RKO (cell line): ENCODE results near the gene ELOVL3.

Experiments used
- DNase-seq: peaks from one replicate; pipeline ENCODE4 v3.0.0-alpha.2; 2016; ENCODE audit warnings: low spot score

Gene ELOVL3

DNA sequence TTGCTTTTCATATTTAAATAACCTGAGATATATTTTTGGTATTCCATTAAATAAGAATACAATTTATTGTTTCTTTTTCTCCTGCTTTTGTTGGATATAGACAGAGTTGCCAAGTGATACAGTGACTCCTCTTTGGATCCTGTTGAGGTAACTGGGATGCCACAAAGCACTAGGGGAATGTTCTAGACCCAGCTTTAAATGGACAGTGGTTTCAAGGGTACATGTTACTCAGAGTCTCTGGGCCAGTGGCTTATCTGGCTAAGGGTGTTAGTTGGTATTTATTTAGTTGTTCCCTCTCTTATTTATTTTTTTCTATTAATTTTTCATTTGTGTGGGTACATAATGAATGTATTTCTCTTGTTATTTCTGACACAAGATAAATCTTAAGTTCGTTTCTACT is 28.3 kb downstream of the ELOVL3 start:
- DNase-seq = no peak

DNA sequence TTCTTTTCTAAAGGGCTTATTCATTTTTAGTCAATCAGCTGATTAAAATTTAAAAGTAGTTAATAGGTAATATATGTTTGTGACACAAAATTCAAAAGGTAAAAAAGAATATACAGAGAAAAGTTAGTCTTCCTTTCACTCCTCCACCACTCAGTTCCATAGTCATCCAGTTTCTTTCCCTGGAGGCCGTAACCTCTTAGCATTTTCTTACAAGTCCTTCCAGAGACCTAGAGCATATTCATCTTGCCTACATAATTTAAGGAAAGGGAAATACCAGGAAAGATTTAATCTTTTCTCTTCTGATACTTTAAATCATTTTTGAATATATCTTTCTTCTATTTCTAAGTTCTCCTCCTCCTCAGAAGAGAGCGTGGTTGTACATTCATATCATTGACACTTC is 29.3 kb downstream of the ELOVL3 start:
- DNase-seq = no peak

DNA sequence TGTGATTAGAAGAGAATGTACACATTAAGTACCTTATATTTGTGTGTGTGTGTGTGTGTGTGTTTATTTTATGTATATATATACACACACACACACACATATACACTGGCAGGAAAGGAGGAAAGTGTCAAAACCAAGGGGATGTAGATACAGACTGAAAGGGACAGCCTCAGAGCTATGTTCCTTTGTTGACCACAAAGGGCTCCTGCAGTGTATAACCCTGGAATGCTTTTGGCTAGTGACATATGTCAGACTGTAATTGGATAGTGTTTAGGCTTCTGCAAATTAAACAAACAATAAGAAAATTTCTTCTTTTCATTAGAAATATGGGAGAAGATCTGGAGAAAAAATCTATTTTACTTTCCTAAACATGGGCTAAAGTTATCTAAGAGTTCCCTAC is 35.1 kb downstream of the ELOVL3 start:
- no peak for DNase-seq

DNA sequence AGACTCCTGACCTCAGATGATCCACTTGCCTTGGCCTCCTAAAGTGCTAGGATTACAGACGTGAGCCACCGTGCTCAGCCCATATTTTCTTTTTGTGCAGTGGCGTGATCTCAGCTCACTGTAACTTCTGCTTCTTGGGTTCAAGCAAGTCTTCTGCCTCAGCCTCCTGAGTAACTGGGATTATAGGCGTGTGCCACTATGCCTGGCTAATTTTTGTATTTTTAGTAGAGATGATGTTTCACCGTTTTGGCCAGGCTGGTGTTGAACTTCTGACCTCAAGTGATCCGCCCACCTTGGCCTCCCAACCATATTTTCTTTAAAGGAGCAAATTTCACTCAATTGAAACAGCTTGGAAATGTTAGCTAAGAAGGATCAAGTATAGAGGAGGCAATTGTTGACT is 35.7 kb downstream of the ELOVL3 start:
- DNase-seq = no peak

DNA sequence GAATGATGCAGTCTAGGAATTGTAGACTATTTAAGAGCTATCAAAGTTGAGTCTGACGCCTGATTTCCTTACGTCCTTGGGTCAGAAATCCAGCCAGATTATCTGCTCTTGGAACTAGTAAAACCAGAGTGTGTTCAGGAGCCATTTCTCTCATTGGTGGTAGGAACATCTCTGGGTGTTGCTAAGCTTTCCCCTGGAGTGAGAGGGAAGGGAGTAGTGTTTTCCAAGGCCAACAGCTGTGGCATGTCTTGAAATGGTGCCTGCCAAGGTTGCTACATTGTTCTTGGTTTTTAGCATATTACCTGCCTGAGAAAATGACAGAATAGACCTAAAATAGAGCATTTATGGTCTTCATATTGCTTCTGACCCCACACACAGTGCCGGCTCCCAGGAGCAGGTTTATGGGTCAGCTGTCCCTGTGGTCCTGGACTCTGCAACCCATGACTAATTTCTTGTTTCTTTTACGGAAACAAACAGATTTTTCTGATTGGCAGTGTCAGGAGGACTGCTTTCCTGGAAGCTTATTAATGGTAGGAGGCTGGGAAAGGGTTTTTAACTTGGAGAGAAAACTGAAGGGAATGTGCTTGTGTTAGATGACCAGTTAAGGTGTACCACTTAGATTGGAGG is 36.8 kb downstream of the ELOVL3 start:
- DNase-seq = no peak

DNA sequence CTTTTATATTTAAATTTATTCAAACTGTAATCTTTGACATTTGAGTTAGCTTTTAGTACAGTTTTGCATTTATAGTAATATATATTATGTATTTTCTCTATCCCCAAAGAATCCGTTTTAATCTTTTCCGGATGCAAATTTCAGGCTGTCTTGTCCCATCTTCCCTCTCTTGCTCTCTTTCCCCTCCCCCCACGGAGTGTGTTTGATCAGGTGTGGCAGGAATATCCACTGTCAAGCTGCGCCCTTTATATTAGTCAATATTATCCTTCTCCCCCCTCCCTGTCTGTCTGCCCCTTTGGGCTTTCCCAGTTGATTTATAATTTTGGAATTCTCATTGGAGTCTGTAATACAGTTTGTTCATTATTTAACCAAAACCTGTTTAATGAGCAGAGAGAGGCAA is 38.3 kb downstream of the ELOVL3 start:
- DNase-seq = no peak

DNA sequence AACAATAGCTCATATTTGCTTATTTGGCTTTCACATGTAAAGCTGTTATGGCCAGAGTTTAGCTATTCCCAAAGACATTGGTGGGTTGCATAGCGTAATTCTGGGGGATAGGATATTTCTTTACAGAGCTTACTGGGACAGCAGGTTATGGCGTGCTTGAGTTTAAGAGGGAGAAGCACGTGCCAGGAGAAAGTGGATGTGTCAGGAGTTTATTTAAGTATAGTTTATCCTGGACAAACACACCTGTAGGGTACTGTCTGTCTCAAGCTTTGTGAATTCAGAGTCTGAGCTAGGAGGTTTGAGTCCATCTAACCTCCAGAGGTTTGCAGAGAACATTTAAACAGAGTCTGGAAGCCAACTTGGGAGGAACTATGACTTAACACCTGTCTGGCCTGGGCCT is 40.6 kb downstream of the ELOVL3 start:
- no peak for DNase-seq

DNA sequence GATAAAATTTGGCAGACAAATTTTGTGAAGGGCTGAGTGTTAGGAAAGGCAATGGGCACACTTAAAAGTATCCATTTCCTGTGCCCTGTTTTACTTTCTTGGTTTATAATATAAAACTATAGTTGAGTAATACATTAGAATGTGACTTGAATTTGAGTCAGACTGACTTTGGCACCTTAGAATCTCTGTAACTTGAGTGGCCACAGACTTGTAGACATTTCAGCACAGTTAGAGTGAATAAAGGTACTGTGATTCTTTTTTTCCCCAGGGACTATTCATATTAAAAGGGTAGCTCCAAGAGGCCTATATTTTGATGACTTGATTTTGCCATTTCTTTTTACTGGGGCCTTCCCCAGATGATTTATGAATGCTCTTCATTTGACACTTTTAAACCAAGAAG is 41.6 kb downstream of the ELOVL3 start:
- no peak for DNase-seq

DNA sequence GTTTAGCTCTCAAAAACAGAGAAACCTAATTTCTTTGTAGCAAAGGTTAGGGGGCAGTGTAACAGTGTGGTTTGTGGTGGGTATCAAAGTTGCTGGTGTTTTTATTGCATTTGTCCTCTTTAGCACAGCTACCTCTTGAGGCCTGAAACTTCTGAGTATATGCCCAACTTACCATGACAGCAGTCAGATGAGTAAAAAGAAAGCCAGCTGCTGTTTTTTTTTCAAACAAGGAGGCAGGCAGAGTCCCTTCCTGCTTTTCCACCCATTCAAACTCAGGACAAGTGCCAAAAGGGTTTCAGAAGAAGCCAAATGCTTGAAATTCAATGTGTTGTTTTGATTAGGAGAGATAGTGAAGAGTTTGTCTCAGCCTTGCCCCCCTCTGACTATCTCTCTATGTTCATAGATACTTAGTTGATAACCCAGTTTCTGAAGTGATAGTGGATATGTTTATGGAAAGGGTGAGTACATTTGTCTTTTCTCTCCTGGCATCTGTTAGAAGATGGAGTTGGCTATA is 42.3 kb downstream of the ELOVL3 start:
- no peak for DNase-seq

DNA sequence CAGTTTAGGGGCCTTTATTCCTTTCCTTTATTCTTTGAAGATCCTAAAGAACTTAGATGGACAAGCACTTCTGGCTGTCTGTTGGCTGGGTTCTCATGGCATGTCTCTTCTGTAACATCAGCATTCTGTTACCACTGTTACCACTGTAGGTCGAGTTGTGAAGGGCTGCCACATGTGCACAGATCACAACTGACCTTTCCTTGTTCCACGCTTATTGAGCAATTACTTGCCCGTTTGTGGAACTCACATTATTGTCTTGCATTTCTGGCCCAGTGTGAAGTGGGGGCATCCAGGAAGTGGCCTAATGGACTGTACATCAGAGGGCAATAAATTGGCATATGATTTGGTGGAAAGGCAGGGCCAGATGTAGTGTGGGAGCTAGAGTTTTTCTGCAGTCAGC is 42.9 kb downstream of the ELOVL3 start:
- no peak for DNase-seq

DNA sequence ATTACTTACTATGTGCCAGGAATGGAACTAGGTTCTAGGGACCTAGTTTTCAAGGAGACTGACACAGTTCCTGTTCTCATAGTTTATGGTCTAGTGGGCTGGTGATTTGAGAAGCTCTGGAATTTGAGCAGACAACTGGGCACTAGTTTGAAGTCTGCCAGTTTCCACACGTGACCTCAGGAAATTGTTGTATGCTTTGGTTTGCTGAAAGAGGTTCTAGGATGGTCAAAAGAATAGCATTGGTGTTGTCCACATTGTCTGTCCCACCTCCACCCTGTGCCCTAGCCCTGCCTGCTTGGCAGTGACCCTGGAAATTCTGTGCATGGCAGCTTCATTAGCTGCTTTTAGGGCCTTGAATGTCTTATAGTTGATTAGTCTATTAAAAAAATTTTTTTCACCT is 48.0 kb downstream of the ELOVL3 start:
- DNase-seq = no peak

DNA sequence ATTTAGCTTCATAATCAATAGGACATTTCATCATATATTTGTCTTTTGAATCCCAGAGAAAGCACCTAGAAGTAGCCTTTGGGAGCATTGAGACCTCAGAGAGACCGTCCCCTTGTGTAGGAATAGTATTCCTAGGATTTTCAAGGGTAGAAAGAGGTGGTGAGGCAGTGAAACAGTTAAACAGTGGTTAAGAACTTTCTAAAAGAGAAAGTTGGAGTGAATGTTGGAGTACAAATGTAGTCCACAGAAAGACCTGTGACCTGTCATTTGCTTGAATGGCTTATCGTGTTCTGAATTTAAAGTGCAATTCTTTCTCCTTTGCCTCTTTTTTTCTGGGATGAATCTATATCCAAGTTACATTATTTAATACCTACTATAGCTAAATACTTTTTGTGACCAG is 49.2 kb downstream of the ELOVL3 start:
- no peak for DNase-seq

DNA sequence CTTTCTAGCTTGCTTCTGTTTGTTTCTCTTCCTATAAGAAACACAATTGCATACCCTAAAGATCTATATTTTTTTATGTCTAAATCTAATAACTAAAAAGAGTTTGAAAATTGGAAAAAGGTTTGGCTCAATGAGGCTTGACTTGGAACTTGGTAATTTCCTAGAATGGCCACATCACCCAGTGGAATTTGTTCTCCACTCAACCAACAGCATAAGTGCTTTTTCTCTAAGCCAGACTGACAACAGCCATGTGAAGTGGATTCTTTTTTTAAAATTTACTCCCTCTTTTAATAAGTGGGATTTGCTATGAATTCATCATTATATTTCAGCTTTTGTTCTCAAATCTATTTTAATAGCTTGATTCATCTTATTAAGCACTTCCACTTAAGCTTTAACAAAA is 53.0 kb downstream of the ELOVL3 start:
- DNase-seq = no peak
